HG02840 (cell line): ENCODE measurements around the gene COPS6.
"Not testable (repeated sequence)": the region's sequence is repeated elsewhere in the genome, so short reads cannot be mapped to it uniquely, and the experiment has no call there.

Experiments
- ATAC-seq: cut with Tn5 transposase; IDR thresholded peaks from one replicate; pipeline ENCODE4 v1.9.1; 2021; ENCODE audit warnings: mild to moderate bottlenecking, moderate library complexity, moderate number of reproducible peaks; ENCODE audit not compliant: unreplicated experiment, low FRiP score

COPS6 gene

DNA sequence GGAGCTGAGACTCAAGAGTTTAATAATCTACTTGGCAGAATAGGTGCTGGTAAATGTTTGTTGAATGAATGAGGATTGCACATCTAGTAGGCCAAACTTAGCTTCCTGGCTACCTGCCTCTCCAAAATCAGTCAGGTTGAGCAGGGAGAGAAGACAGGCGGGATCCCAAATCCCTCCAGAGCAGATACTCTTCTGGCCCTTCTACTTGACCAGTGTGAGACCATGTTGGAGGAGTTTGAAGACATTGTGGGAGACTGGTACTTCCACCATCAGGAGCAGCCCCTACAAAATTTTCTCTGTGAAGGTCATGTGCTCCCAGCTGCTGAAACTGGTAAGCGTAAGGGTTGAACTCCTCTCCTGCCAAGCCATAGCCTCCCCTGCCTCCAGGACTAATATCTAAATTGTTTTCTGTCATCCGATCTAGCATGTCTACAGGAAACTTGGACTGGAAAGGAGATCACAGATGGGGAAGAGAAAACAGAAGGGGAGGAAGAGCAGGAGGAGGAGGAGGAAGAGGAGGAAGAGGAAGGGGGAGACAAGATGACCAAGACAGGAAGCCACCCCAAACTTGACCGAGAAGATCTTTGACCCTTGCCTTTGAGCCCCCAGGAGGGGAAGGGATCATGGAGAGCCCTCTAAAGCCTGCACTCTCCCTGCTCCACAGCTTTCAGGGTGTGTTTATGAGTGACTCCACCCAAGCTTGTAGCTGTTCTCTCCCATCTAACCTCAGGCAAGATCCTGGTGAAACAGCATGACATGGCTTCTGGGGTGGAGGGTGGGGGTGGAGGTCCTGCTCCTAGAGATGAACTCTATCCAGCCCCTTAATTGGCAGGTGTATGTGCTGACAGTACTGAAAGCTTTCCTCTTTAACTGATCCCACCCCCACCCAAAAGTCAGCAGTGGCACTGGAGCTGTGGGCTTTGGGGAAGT lies 35.8 kb downstream of the COPS6 start:
- ATAC-seq = no peak

DNA sequence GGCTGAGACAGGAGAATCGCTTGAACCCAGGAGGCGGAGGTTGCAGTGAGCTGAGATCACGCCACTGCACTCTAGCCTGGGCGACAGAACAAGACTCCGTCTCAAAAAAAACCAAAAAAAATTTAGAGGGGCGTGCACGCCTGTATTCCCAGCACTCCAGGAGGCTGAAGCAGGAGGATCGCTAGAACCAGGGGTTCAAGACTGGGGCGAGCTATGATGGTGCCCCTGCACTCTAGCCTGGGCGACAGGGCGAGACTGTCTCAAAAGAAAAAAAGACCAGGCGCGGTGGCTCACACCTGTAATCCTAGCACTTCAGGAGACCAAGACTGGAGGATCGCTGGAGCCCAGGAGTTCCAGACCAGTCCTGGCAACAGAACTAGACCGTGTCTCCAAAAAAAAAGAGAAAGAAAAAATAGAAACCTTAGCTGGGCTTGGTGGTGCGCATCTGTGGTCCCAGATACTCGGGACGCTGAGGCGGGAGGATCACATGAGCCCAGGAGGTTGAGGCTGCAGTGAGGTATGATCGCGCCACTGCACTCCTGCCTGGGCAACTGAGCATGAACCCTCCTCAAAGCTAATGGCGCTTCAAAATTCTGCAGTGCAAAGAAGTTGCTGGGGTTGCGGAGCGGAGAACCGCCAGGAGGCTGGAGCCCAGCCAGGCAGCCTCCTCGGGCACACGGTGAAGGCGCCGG lies 37.6 kb downstream of the COPS6 start:
- peak; percentile 26 for ATAC-seq

DNA sequence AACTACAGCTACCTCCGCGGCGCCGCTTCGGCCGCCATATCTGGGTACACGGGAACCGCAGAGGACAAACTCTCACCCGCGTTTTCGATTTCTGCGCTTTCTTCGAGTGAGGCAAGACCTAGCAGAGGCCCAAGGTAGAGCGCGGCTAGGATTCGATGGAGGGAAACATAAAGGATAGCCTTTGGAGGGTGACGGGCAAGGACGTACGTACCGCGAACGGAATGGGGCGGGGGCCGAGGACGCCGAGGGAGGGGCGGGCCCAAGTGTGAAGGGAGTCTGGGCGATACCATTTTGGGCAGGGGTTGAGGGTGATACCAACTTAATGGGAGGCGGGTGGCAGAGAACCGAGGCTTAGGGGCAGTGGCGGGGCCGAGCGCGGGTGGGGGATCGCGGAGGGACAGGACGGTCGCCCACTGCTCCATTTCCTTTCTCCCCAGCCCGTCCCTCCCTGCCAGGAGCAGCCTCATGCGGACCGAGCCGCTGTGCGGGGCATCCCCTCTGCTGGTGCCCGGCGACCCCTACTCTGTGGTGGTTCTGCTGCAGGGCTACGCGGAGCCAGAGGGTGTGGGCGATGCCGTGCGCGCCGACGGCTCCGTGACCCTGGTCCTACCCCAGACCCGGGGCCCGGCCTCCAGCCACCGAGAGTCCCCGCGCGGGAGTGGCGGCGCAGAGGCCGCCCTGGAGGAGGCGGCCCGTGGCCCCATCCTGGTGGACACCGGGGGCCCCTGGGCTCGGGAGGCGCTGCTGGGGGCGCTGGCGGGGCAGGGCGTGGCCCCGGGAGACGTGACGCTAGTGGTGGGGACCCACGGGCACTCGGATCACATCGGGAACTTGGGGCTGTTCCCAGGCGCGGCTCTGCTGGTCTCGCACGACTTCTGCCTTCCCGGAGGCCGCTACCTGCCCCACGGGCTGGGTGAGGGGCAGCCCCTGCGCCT lies 38.4 kb downstream of the COPS6 start, which contains the start of gene MBLAC1:
MBLAC1 (plus strand) TSS at position 37 of the 935 bp plus-strand sequence; CDS start at position 466, 429 bp downstream.
- ATAC-seq = peak; percentile 66

DNA sequence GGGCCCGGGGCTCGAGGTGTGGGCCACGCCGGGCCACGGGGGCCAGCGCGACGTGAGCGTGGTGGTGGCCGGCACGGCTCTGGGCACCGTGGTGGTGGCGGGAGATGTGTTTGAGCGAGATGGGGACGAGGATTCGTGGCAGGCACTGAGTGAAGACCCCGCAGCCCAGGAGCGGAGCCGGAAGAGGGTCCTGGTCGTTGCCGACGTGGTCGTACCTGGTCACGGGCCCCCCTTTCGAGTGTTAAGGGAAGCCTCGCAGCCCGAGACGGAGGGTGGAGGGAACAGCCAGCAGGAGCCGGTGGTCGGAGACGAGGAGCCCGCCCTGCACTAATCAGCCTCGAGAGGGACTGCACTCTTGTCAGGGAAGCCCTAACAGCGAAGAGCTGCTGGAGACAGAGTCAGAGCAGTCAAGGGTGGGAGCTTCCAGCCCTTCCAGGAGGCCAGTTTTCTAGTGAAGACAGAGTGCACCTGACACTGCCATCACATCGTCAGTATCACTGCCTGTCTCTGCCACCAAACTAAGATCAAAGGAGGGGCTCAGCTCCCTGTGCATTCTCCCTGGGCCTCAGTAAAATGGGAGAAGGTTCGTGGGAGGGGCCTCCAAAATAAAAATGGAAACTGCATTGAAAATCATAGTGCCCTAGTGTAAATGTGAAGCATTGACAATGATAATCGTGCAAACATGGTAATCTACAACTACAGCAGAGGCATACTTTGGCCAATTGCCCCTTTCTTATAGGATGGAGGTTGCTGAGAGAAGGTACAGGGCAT lies 39.3 kb downstream of the COPS6 start:
- ATAC-seq = no peak

DNA sequence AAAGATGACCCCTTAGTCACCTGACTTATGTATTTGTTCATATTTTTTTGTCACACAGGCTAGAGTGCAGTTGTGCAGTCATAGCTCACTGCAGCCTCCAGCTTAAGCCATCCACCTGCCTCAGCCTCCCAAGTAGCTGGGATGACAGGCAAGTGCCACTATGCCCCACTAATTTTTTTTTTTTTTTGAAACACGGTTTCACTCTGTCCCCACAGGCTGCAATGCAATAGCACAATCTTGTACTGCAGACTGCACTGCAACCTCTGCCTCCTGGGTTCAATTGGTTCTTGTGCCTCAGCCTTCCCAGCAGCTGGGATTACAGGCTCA lies 39.8 kb downstream of the COPS6 start:
- no peak for ATAC-seq

DNA sequence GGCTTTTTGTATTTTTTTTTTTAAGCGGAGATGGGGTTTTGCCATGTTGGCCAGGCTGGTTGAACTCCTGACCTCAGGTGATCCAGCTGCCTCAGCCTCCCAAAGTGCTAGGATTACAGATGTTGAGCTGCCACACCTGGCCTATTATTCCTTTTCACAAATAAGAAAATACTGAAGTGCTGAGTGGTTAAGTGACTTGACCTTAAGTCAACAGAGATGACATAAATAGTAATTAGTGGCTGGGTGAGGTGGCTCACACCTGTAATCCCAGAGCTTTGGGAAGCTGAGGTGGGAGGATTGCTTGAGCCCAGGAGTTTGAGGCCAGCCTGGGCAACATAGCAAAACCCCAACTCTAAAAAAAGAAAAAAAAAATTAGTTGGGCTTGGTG lies 41.4 kb downstream of the COPS6 start:
- ATAC-seq = not testable (repeated sequence)

DNA sequence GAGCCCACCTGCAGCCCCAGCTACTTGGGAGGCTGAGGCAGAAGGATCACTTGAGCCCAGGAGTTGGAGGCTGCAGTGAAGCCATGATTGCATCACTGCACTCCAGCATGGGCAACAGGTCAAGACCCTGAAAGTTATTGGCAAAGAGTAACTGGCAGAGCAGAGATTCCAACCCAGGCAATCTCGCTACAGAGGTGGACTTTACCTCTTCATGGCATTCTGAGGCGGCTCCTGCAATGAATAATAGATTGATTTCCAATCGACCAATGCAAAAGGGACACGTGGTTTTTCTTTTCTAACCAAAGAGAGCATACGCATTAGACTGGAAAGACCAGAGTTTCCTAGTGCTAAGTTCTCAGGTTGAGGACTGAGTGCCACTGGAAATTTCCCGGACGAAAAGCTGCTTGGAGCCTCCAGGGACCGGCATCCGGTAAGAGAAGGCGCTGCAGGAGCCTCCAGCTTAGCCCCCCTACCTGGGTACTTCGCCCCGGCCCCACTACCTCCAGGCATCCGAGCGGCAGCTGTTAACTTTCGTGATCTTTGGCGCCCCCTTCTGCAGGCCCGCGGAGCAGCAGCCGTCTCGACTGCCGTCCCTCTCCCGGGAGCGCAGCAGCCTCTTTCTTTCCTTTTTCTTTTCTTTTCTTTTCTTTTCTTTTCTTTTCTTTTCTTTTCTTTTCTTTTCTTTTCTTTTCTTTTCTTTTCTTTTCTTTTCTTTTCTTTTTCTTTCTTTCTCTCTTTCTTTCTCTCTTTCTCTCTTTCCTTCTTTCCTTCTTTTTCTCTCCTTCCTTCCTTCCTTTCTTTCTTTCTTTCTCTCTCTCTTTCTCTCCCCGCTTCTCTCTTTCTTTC lies 42.1 kb downstream of the COPS6 start:
- ATAC-seq = no peak

DNA sequence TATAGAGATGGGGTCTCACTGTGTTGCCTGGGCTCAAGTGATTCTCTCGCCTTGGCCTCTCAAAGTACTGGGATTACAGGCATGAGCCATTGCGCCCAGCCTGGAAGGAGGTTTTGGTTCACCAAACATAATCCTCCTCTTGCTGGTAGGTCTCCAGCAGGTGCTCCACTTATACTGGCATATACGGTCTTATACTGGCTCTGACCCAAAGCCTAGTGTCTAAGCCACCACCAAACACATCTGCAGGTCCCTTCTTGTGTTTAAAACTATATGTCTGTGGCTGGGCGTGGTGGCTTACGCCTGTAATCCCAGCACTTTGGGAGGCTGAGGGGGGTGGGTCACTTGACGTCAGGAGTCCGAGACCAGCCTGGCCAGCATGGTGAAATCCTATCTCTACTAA lies 43.4 kb downstream of the COPS6 start:
- ATAC-seq = no peak

DNA sequence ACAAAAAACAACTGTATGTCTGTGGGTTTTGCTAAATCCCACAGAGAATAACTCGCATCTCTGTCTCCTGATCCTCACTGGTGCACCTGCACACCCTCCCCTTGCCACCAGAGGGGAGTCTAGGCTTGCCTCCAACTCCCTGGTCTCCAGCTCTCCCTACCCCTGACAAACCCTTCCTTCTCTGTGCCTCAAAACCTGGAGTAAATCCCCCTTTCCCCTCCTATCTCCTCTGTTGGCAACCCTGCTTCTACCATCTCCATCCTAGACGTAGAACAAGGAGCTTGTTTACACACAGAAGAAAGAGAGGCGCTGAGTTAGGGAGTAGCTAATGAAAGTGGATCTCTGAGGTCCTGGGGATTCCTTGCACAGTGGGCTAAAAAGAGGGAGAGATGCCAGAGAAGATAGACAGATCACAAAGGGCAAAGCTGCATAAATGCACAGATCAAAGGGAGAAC lies 44.0 kb downstream of the COPS6 start:
- peak; percentile 53 for ATAC-seq

DNA sequence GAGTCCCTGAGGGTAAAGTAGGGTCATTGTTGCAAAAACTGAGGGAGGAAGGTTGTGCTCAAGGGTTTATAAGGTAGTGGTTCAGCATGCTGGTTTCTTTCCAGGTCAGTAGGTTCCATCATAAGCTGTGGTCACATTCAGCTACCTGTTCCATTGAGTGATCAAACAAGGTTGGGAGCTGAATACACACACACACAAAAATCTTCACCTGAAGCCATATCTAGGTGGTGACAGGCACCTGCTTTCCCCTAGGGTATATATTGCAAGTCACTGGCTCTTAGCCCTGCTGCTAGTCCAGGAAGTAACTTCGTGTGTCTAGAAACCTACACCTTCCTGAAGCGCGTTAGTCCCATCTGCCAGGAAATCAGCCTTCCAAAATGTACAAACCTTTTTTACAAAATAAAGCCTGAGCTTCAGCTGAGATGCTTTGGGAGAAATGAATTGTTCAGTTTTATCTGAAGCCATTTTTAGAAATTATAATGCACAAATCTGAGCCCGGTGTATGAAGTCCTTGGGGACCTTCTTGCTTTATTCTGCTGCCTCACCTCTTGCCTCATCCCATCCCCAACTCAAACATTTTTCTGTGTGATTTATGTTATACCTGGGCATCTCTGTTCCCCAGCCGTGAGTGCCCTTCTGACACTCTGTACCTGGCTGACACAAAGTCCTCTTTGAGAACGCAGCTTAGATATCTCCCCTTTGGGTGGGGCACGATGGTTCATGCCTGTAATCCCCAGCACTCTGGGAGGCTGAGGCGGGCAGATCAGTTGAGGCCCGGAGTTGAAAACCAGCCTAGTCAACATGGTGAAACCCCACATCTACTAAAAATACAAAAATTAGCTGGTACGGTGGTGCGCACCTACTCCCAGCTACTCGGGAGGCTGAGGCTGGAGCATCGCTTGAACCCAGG lies 49.3 kb downstream of the COPS6 start:
- no peak for ATAC-seq

DNA sequence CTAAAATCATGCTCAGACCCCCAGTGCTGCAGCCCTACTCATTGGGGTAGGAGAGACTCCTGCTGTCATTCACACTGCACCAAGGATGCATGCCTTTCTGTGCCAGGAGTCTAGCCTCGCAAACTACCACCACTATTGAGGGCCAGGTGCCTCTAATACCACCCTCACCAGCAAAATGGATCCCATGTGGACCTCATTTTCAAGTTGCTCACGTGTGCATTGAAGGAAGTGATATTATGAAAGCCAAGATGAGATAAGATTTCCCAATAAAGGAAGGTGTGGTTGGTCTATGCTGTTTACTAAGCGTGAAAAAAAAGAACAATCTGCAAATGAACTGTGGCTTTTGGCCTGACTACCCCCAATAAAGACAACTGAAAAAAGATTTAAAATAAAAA lies 52.8 kb downstream of the COPS6 start:
- no peak for ATAC-seq
